ENCODE data around the gene GRIK4. TPM values are rescaled to one million over a fixed set of nuclear protein-coding genes. Genes with fewer than 3 reads are reported as not detected.

GRIK4 gene
- total and polyA plus RNA-seq, 2 donors from 2014 or later, result 0.25 TPM; not detected in 1

DNA sequence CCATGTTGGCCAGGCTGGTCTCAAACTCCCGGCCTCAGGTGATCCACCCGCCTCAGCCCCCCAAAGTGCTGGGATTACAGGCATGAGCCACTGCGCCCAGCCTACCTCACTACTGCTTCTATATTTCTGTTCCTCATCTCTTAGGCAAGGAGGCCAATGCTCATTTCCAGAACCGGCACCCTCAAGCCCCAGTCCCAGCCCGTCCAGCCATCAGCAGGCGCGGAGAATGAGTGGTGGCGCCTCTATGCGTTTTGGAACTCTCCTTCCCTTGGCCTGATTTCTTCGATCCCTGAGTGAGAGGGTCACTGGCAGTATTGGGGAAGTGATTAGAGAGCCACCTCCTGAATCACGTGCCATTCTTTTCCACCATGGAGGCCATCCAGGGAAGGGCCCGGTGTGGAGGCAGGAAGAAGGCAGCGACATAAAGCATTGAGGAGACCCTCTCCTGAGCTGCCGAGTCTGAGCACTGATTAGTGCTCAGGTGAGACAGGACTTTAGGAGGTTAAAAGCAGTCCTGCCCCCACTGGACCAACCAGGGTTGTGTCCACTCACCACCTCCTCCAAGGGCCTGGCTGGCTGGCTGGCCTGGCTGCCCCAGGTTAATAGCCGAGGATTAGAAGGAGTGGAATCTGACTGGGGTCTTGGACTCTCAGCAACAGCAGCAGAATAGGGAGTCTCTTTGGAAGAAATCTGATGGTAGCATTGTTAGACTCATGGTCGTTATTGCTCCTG is 8.7 kb downstream of the GRIK4 start:
- Histone ChIP-seq H3K27ac (ENCODE audit: low read depth in 2 of 2, low read length in 2 of 2) (no peak overlapping the region), H3K4me3 (ENCODE audit: low read length in 3 of 3) (no peak overlapping the region), H3K27me3 (ENCODE audit: control insufficient read depth, insufficient read depth, low read length) (no peaks in the 10 kb centered on the region), H3K4me1 (ENCODE audit: control insufficient read depth in 2 of 3, insufficient read depth in 2 of 3, low read depth in 1 of 3, low read length in 3 of 3) (peaks cover 0 to 4% (median 0%) of the 10 kb centered on the region in 3 donors), H3K36me3 (ENCODE audit: control insufficient read depth in 2 of 3, insufficient read depth in 3 of 3, low read length in 3 of 3) (no peaks in the 10 kb centered on the region), H3K9ac (ENCODE audit: low read length in 3 of 3) (no peak overlapping the region), H3K9me3 (ENCODE audit: control insufficient read depth in 2 of 3, insufficient read depth in 1 of 3, low read length in 3 of 3) (no peaks in the 10 kb centered on the region)
- TF ChIP-seq, protein P1, sequence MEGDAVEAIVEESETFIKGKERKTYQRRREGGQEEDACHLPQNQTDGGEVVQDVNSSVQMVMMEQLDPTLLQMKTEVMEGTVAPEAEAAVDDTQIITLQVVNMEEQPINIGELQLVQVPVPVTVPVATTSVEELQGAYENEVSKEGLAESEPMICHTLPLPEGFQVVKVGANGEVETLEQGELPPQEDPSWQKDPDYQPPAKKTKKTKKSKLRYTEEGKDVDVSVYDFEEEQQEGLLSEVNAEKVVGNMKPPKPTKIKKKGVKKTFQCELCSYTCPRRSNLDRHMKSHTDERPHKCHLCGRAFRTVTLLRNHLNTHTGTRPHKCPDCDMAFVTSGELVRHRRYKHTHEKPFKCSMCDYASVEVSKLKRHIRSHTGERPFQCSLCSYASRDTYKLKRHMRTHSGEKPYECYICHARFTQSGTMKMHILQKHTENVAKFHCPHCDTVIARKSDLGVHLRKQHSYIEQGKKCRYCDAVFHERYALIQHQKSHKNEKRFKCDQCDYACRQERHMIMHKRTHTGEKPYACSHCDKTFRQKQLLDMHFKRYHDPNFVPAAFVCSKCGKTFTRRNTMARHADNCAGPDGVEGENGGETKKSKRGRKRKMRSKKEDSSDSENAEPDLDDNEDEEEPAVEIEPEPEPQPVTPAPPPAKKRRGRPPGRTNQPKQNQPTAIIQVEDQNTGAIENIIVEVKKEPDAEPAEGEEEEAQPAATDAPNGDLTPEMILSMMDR (IDR thresholded peaks at IDR 0.05; ENCODE audit: borderline replicate concordance, extremely low read depth, insufficient read depth), result no peak
- DNase-seq (peak in 1 of 5 donors; percentile 43), FAIRE-seq (no peak)
- intact Hi-C loops (cut with DNase I), result no loop called here

- Histone ChIP-seq H3K27me3 (ENCODE audit: control insufficient read depth, insufficient read depth, low read length) (no peaks in the 10 kb centered on the region), H3K9me3 (ENCODE audit: control insufficient read depth in 2 of 3, insufficient read depth in 1 of 3, low read length in 3 of 3) (no peaks in the 10 kb centered on the region), H3K36me3 (ENCODE audit: control insufficient read depth in 2 of 3, insufficient read depth in 3 of 3, low read length in 3 of 3) (no peaks in the 10 kb centered on the region), H3K4me3 (ENCODE audit: low read length in 3 of 3) (no peak overlapping the region), H3K4me1 (ENCODE audit: control insufficient read depth in 2 of 3, insufficient read depth in 2 of 3, low read depth in 1 of 3, low read length in 3 of 3) (peaks cover 0 to 4% (median 0%) of the 10 kb centered on the region in 3 donors), H3K9ac (ENCODE audit: low read length in 3 of 3) (no peak overlapping the region), H3K27ac (ENCODE audit: low read depth in 2 of 2, low read length in 2 of 2) (no peak overlapping the region)
- TF ChIP-seq, protein P1 (IDR thresholded peaks at IDR 0.05; ENCODE audit: borderline replicate concordance, extremely low read depth, insufficient read depth), result no peak
- no peak for FAIRE-seq
- intact Hi-C loops (cut with DNase I), result no loop called here
- DNase-seq, result peak in 1 of 5 donors; percentile 11
Measured at GRCh38 chr11:120521176-120521575, 9.6 kb downstream of the GRIK4 start.

DNA sequence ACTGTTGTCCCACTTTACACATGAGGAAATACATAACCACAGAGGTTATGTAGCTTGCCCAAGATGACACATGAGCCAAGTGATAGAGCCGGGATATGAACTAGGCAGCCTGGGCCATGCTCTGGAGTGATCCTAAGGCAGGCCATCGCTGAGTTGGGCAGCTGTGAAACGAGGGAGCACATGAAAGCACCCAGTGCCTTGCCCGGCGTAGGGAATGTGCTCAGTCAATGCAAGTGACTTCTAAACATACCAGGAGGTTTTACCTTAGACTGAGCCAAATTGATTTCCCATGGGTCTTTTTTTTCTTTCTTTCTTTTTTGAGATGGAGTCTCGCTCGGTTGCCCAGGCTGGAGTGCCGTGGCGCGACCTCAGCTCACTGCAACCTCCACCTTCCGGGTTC is 10.5 kb downstream of the GRIK4 start:
- Histone ChIP-seq H3K4me3 (ENCODE audit: low read length in 3 of 3) (no peak overlapping the region), H3K9me3 (ENCODE audit: control insufficient read depth in 2 of 3, insufficient read depth in 1 of 3, low read length in 3 of 3) (no peaks in the 10 kb centered on the region), H3K9ac (ENCODE audit: low read length in 3 of 3) (no peak overlapping the region), H3K27ac (ENCODE audit: low read depth in 2 of 2, low read length in 2 of 2) (no peak overlapping the region), H3K36me3 (ENCODE audit: control insufficient read depth in 2 of 3, insufficient read depth in 3 of 3, low read length in 3 of 3) (no peaks in the 10 kb centered on the region), H3K4me1 (ENCODE audit: control insufficient read depth in 2 of 3, insufficient read depth in 2 of 3, low read depth in 1 of 3, low read length in 3 of 3) (peaks cover 0 to 4% (median 0%) of the 10 kb centered on the region in 3 donors), H3K27me3 (ENCODE audit: control insufficient read depth, insufficient read depth, low read length) (no peaks in the 10 kb centered on the region)
- no peak for FAIRE-seq
- TF ChIP-seq, protein P1 (IDR thresholded peaks at IDR 0.05; ENCODE audit: borderline replicate concordance, extremely low read depth, insufficient read depth), result no peak
- intact Hi-C loops (cut with DNase I), result no loop called here
- peak in 1 of 5 donors; percentile 37 for DNase-seq

Data from kidney (tissue), 14 donors.